Measurements from ENCODE around the gene CD207. TPM values are rescaled to one million over a fixed set of nuclear protein-coding genes. Genes with fewer than 3 reads are reported as not detected.

Gene CD207
- total RNA-seq, 2 donors from 2014 or later = 1.1 to 1.8 TPM

DNA sequence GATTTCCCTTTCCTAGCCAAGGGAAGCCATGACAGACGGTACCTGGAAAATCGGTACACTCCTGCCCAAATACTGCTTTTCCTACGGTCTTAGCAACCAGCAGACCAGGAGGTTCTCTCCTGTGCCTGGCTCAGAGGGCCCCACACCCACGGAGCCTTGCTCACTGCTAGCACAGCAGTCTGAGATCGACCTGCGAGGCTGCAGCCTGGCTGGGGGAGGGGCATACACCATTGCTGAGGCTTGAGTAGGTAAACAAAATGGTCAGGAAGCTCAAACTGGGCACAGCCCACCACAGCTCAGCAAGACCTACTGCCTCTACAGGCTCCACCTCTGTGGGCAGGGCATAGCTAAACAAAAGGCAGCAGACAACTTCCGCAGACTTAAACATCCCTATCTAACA is 6.8 kb upstream of the CD207 start:
- Mint-ChIP-seq H3K36me3 (peaks cover 45% of the 10 kb centered on the region), H3K9me3 (peaks cover 17% of the 10 kb centered on the region), H3K27ac (peak overlapping the region; percentile 26 to 67), H3K27me3 (no peaks in the 10 kb centered on the region), H3K4me3 (no peak overlapping the region), H3K4me1 (ENCODE audit: low read depth in 2 of 2) (peaks cover 49 to 62% of the 10 kb centered on the region in 2 donors)
- peak; percentile 34 for DNase-seq (ENCODE audit: low spot score)
- no peak for ATAC-seq

DNA sequence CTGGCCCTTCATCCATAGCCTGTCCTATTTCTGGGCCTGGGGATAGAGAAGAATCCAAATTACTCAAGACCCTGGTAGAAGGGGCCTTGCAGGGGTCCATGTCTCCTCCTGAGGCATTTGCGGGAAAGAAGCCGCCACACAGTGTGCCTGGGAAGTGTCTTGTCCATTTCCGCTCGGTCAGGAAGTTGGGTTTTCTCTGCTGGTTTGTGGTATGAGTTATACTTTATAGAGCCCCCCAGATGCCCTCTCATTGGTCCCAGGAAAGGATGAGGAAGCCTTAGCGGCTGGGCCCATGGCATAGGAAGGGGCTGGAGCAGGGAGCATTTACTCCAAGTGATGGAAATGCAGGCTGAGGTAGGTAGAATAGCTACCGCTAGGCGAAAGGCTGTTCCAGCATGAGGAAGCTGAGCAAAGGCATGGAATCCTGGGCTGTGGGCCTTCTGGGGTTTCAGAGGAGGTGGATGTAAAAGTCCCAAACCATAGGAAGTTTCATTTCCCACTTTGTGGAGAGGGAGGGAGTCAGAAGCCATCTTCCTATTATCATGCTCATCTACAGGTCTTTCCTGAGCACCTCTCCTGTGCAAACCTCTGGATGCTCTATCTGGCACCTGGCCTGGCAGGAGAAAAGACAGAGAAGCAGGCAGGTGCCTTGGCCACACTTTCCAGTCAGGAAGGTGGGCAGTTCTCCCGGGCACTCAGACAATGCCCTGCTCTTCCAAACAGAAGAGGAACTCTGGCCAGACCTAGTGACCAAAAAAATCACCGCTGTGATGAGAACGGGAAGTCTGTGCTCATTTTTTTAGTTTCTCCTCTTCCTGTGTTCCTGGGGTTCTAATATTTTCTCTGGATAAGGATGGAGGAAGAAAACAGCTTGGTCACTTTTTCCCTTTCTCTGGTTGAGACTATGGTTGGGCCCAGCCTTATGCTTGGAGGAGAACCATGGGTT is 2.6 kb upstream of the CD207 start:
- Mint-ChIP-seq H3K4me3 (peak overlapping the region; percentile 66), H3K4me1 (ENCODE audit: low read depth in 2 of 2) (peaks cover 48 to 66% of the 10 kb centered on the region in 2 donors), H3K9me3 (peaks cover 4% of the 10 kb centered on the region), H3K27me3 (no peaks in the 10 kb centered on the region), H3K36me3 (peaks cover 11% of the 10 kb centered on the region), H3K27ac (peak overlapping the region; percentile 73 to 93)
- ATAC-seq = peak in 1 of 2 donors; percentile 51
- DNase-seq (ENCODE audit: low spot score) = peak; percentile 65

DNA sequence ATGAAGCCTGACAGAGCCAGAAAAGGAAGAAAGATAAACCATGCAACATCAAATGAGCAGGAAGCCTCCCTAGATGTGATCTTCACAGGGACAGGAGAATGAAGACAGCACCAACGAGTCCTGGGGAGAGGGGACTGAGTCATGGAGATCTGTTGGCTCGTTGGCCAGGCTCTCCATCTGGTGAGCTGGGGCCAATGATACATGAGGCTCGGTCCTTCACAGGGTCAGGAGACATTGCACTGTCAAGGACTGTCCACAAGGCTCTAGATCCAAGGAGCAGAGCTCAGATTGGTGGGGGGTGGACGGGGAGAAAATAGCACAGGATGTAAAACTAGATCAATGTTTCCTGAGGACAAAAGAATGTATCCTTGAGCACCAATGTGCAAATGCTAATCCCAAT is 735 bp downstream of the CD207 start:
- Mint-ChIP-seq H3K9me3 (no peaks in the 10 kb centered on the region), H3K27me3 (peaks cover 0 to 3% of the 10 kb centered on the region in 2 donors), H3K4me3 (no peak overlapping the region), H3K36me3 (no peaks in the 10 kb centered on the region), H3K27ac (peak overlapping the region; percentile 69 to 85), H3K4me1 (ENCODE audit: low read depth in 2 of 2) (peaks cover 53 to 75% of the 10 kb centered on the region in 2 donors)
- DNase-seq (ENCODE audit: low spot score) = peak; percentile 13
- ATAC-seq = no peak

DNA sequence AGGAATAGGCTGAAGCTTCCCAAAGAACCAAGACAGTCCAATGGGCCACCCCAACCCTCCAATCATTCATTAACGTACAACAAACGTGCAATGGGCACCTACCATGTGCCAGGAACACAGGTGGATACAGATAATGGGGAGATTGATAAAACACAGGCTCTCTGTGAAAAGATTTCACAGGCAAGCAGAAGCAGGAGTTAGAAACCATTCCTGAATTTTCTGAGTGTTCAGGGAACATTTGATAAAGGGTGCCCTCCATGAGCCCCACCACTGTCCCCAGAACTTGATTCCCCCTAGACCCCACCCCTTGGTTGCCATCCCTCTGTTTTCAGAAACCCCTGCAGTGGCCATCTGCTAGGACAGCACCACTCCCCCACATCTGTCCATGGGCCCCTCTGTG is 1.5 kb downstream of the CD207 start:
- DNase-seq (ENCODE audit: low spot score) (peak; percentile 31), ATAC-seq (no peak)
- Mint-ChIP-seq H3K27ac (peak overlapping the region in 1 of 2 donors; percentile 85), H3K9me3 (no peaks in the 10 kb centered on the region), H3K27me3 (peaks cover 0 to 3% of the 10 kb centered on the region in 2 donors), H3K4me3 (no peak overlapping the region), H3K36me3 (no peaks in the 10 kb centered on the region), H3K4me1 (ENCODE audit: low read depth in 2 of 2) (peaks cover 55 to 76% of the 10 kb centered on the region in 2 donors)

DNA sequence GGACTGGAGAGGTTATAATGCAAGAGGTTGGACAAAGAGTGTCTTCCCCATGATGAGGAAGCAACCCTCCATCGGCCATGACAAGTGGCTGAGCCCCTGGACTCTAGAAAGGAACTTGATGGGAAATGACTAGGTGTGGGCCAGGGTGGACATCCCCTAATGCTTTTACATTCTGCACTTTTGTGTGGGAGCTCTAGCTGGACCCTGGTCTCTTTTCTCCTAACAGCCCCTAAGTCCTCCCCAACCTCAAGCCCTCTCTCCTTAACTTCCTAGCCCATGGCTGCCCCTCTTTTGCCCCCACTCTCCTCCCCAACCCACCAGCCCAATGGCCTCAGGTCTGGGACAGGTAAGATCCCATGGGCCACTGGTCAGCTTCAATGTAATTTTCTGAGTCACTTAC is 2.4 kb downstream of the CD207 start:
- no peak for ATAC-seq

DNA sequence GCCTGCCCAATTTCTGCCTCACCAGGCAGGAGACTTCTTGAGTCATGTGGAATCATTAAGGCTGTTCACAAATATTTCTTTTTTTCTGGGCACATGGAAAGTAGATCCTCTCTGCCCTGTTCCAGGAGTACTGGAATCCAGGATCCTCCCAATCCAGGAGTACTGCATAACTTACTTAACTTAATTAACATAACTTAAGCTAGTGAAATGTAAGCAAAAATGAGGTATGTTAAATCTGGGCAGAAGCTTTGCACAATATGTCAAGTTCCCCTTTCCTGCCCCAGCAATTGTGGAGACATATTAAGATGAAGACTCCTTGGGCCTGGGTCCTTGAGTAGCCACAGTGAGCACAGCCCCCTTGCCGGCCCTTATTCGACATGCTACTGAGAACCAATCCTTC is 3.2 kb downstream of the CD207 start:
- Mint-ChIP-seq H3K4me3 (no peak overlapping the region), H3K27me3 (peaks cover 0 to 3% of the 10 kb centered on the region in 2 donors), H3K36me3 (no peaks in the 10 kb centered on the region), H3K27ac (peak overlapping the region; percentile 27 to 85), H3K9me3 (no peaks in the 10 kb centered on the region), H3K4me1 (ENCODE audit: low read depth in 2 of 2) (peaks cover 49 to 67% of the 10 kb centered on the region in 2 donors)
- no peak for ATAC-seq
- DNase-seq (ENCODE audit: low spot score) = no peak

More for the DNA sequence above, 2.4 kb downstream of the CD207 start:
- Mint-ChIP-seq H3K9me3 (no peaks in the 10 kb centered on the region), H3K4me3 (no peak overlapping the region), H3K36me3 (no peaks in the 10 kb centered on the region), H3K4me1 (ENCODE audit: low read depth in 2 of 2) (peaks cover 52 to 72% of the 10 kb centered on the region in 2 donors), H3K27me3 (peaks cover 0 to 3% of the 10 kb centered on the region in 2 donors), H3K27ac (peak overlapping the region; percentile 27 to 85)
- DNase-seq (ENCODE audit: low spot score) = peak; percentile 18

DNA sequence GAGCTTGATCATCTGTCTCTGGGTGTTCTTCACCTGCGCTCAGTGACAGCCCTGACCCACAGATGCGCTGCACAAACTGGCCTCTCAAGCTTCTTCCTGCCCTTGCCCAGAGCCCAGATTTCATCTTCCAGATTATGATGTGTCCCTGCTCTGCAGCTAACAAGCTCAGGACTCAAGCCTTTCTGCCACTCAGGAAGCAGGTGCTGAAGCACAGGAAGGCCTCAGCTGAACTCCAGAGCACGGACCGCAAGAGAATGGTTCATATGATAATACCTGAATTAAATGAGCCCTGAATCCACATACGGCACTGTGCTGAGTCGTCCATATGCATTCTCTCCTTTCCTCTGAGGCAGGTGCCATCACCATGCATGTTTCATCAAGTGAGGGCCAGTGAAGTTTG is 3.8 kb downstream of the CD207 start:
- ATAC-seq (no peak), DNase-seq (ENCODE audit: low spot score) (no peak)
- Mint-ChIP-seq H3K27me3 (peaks cover 0 to 3% of the 10 kb centered on the region in 2 donors), H3K9me3 (no peaks in the 10 kb centered on the region), H3K36me3 (no peaks in the 10 kb centered on the region), H3K27ac (peak overlapping the region; percentile 27 to 85), H3K4me3 (peak overlapping the region; percentile 15), H3K4me1 (ENCODE audit: low read depth in 2 of 2) (peaks cover 50 to 69% of the 10 kb centered on the region in 2 donors)

DNA sequence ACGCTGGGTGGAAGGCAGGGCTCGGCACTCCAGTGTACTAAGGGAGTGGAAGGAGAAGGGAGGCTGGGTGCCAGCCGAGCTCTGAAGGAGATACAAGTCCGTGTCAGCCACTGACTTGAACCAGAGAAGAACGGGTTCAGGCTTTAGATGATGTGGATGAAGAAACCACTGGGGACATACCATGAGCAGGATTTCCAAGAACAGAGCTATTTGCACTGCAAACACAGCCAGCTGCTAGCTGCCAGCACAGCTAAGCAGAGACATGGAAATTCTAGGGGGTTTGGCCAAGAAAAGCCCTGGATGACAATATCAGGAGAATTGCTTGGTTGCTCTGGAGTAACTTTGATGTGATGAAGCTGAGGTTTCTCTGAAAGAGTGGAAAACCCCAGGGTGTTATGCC is 5.2 kb downstream of the CD207 start:
- ATAC-seq = peak in 1 of 2 donors; percentile 43
- Mint-ChIP-seq H3K27ac (peak overlapping the region; percentile 89), H3K9me3 (no peaks in the 10 kb centered on the region), H3K4me3 (peak overlapping the region; percentile 73), H3K4me1 (ENCODE audit: low read depth in 2 of 2) (peaks cover 48 to 64% of the 10 kb centered on the region in 2 donors), H3K27me3 (peaks cover 0 to 3% of the 10 kb centered on the region in 2 donors), H3K36me3 (no peaks in the 10 kb centered on the region)
- peak; percentile 48 for DNase-seq (ENCODE audit: low spot score)

DNA sequence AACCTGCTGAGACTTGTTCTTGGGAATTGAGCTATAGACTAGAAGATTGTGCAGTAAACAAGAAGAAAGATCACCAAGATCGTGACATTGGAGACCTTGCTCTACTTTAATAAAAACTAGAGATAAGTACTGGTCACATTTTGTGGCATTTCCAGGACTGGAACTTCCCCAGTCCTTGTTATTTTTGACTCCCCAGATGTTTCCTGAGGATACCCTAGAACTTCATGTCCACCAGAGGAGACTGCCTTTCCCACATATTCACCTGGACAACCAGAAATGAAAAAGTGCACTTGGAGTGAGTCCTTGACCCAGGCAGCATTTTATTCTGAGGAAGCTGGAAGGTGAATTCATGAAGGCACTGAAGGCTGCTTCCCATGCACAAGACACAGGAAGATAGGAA is 5.7 kb downstream of the CD207 start:
- no peaks in the 10 kb centered on the region for H3K36me3 Mint-ChIP-seq
- no peaks in the 10 kb centered on the region for H3K9me3 Mint-ChIP-seq
- H3K4me3 Mint-ChIP-seq = peak overlapping the region; percentile 73
- DNase-seq (ENCODE audit: low spot score) (no peak), ATAC-seq (no peak)
- H3K4me1 Mint-ChIP-seq (ENCODE audit: low read depth in 2 of 2) = peaks cover 44 to 62% of the 10 kb centered on the region in 2 donors
- H3K27me3 Mint-ChIP-seq = peaks cover 0 to 3% of the 10 kb centered on the region in 2 donors
- H3K27ac Mint-ChIP-seq = peak overlapping the region; percentile 89

DNA sequence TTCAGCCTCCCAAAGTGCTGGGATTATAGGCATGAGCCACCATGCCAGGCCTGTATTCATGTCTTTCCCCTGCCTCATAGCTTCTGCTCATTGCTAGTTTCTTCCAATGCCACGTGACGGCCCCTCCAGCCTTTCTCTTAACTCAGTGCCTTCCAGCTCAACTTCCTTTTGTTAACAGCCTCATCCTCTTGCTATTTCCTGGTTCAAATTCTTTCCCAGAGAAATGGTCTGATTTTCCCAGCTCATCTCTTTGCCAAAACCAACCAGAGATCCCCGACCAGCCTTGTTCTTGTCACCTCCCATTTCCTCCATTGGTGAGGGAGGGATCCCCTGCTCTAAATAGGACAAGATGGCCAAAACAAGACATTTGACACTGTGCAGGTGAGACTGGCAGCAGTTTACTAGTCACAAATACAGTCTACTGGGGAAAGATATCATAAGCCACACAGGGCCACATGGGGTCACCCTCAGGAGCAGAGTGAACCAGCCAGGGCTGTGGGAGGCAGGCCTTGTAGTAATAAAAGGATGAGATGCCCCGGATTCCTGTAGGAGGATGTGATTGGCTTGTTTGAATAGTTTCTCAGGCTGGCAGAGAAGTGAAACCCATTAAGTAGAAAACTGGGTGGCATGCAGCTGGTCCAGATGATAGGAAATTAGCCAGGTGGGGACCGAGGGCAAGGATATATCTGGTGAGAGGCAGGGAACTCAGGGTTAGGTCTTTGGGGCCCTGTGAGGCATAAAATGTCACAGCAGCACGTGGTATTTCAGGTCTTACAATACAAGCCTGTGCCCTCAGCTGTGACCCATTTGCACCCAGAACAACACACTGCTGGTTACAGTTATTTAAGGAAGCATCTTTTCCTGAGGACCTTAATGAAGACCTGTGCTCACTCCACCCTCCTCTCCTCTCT is 6.4 kb downstream of the CD207 start:
- H3K9me3 Mint-ChIP-seq = no peaks in the 10 kb centered on the region
- H3K4me1 Mint-ChIP-seq (ENCODE audit: low read depth in 2 of 2) = peaks cover 45 to 61% of the 10 kb centered on the region in 2 donors
- peak overlapping the region; percentile 73 for H3K4me3 Mint-ChIP-seq
- peaks cover 0 to 3% of the 10 kb centered on the region in 2 donors for H3K27me3 Mint-ChIP-seq
- ATAC-seq (no peak), DNase-seq (ENCODE audit: low spot score) (peak; percentile 56)
- H3K27ac Mint-ChIP-seq = peak overlapping the region; percentile 89
- H3K36me3 Mint-ChIP-seq = no peaks in the 10 kb centered on the region

DNA sequence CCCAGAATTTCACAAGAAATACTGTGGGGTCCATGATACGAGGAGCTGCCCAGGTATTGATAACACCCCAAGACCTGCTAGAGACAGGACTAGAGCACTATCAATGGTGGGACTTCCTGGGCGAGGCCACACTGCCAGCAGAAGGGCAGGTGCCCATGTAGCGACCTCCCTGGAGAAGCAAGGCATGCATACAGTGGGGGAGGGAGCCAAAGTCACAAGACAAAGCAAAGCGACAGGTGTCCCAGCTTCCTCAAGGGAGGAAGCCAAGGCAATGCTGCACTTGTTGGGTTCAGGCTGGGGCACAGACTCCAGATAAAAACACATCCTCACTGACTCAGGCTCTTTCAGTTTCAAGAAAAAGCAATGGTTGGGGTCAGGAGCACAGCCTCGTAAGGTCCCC is 7.5 kb downstream of the CD207 start:
- H3K4me3 Mint-ChIP-seq = no peak overlapping the region
- no peaks in the 10 kb centered on the region for H3K36me3 Mint-ChIP-seq
- no peaks in the 10 kb centered on the region for H3K9me3 Mint-ChIP-seq
- peaks cover 0 to 3% of the 10 kb centered on the region in 2 donors for H3K27me3 Mint-ChIP-seq
- peak; percentile 47 for DNase-seq (ENCODE audit: low spot score)
- peaks cover 50 to 57% of the 10 kb centered on the region in 2 donors for H3K4me1 Mint-ChIP-seq (ENCODE audit: low read depth in 2 of 2)
- H3K27ac Mint-ChIP-seq = peak overlapping the region; percentile 89
- ATAC-seq = peak in 1 of 2 donors; percentile 3

DNA sequence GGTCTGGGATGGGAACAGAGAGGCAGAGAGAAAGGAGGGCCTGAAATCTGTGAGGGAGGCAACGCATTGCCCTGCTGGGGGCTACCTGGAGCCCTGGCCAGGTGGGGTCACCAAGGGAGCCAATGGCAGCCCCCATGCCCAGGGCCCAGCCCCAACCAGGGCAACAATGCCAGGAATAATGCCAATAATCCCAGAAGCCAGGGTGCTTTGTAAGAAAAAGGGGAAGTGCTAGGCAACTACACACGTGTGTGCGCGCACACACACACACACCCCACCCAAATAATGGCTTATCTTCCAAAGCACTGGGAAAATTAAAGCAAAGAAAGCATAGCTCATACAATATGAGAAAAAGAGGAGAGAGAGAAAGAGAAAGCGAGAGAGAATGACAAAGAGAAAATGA is 8.2 kb downstream of the CD207 start:
- peaks cover 58 to 59% of the 10 kb centered on the region in 2 donors for H3K4me1 Mint-ChIP-seq (ENCODE audit: low read depth in 2 of 2)
- H3K4me3 Mint-ChIP-seq = peak overlapping the region; percentile 73
- H3K27me3 Mint-ChIP-seq = peaks cover 0 to 3% of the 10 kb centered on the region in 2 donors
- peak; percentile 22 to 40 for ATAC-seq
- peak; percentile 10 for DNase-seq (ENCODE audit: low spot score)
- no peaks in the 10 kb centered on the region for H3K36me3 Mint-ChIP-seq
- H3K9me3 Mint-ChIP-seq = peaks cover 5% of the 10 kb centered on the region
- peak overlapping the region; percentile 89 for H3K27ac Mint-ChIP-seq

DNA sequence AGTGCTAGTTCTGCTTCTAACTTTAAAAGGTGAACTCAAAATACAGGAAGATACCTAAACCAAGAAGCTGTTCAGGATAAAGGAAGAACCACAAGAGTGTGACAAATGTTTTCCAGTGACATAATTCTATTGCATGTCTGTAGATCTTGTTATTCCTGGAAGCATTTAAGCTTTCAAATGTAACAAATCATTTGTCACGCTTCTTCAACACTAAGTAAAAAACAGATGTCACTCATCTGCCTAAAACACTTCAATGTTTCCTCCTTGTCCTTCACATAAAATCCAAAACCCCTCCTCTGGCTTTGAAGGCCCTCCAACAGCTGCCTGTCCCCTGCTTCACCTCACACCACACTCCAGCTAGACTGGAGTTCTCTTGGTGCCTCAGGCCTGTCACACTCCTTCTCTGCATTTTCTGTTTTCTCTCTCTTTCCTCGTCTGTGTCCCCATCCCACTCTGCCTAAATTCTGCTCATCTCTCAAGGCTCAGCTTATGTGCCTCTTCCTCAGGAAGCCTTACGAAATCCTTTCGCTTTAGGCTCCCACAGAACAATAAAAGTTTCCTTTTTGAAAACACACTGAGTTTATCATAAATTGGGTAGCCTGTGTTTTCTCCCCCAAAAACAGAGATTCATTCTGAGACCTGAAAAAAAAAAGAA is 8.8 kb downstream of the CD207 start:
- peak; percentile 51 to 54 for ATAC-seq
- Mint-ChIP-seq H3K4me1 (ENCODE audit: low read depth in 2 of 2) (peaks cover 59 to 60% of the 10 kb centered on the region in 2 donors), H3K4me3 (peak overlapping the region; percentile 73), H3K9me3 (peaks cover 5% of the 10 kb centered on the region), H3K36me3 (no peaks in the 10 kb centered on the region), H3K27ac (peak overlapping the region; percentile 89), H3K27me3 (peaks cover 0 to 3% of the 10 kb centered on the region in 2 donors)
- peak; percentile 60 for DNase-seq (ENCODE audit: low spot score)

Measured in natural killer cell treated with Interleukin-12 subunit alpha and Interleukin-12 subunit beta and Interleukin-15 and Interleukin-18, amount 100 ng/mL, for 72 hours (primary cell).